Liver (tissue), 9 donors: ENCODE data around the gene PTPN20. TPM values are rescaled to one million over a fixed set of nuclear protein-coding genes. Genes with fewer than 3 reads are reported as not detected.
"Not testable (repeated sequence)": the region's sequence is repeated elsewhere in the genome, so short reads cannot be mapped to it uniquely, and the experiment has no call there.

Experiments
- DNase-seq: peaks from one replicate; pipeline ENCODE4 v3.0.0-alpha.2; 2017; ENCODE audit warnings: low spot score
- H3K27ac ChIP-seq, 2 donors: one replicate each; pipeline ENCODE4 v1.7.0; 2013; ENCODE audit warnings: inconsistent platforms in 2 of 2, low read length in 2 of 2, control low read depth in 1 of 2, low read depth in 1 of 2, mild to moderate bottlenecking in 1 of 2
- H3K27me3 ChIP-seq, 4 donors: one replicate each; pipeline versions ENCODE4 v1.6.1 to v1.7.0; 2013; ENCODE audit warnings: low read length in 3 of 4, inconsistent platforms in 1 of 4, mild to moderate bottlenecking in 1 of 4, moderate library complexity in 1 of 4; ENCODE audit not compliant: control insufficient read depth in 4 of 4, insufficient read depth in 4 of 4
- H3K36me3 ChIP-seq, 4 donors: one replicate each; pipeline versions ENCODE4 v1.6.1 to v1.7.0; 2013; ENCODE audit warnings: low read length in 3 of 4, mild to moderate bottlenecking in 3 of 4, low read depth in 1 of 4, moderate library complexity in 1 of 4; ENCODE audit not compliant: control insufficient read depth in 4 of 4, insufficient read depth in 3 of 4
- H3K4me1 ChIP-seq, 4 donors: one replicate each; pipeline versions ENCODE4 v1.6.1 to v1.7.0; 2013; ENCODE audit warnings: low read length in 3 of 4, mild to moderate bottlenecking in 3 of 4, moderate library complexity in 1 of 4; ENCODE audit not compliant: control insufficient read depth in 4 of 4, insufficient read depth in 4 of 4
- H3K4me3 ChIP-seq, 3 donors: one replicate each; pipeline versions ENCODE4 v1.6.1 to v1.7.0; 2013; ENCODE audit warnings: low read length in 3 of 3, control low read depth in 1 of 3, low read depth in 1 of 3, mild to moderate bottlenecking in 1 of 3
- H3K9ac ChIP-seq, 2 donors: one replicate each; pipeline ENCODE4 v1.7.0; 2013; ENCODE audit warnings: low read length in 2 of 2, mild to moderate bottlenecking in 2 of 2, moderate library complexity in 2 of 2, control low read depth in 1 of 2, low read depth in 1 of 2
- H3K9me3 ChIP-seq, 4 donors: one replicate each; pipeline versions ENCODE4 v1.6.1 to v1.7.0; 2013; ENCODE audit warnings: low read length in 3 of 4; ENCODE audit not compliant: control insufficient read depth in 4 of 4
- WGBS: extraction: QIAGEN DNeasy Blood & Tissue Kit; methylation state at CpG from one replicate; pipeline ENCODE4 v1.1.7; 2013; 5-methylcytosine and 5-hydroxymethylcytosine counted together
- polyA plus RNA-seq, 2 donors: library from polyadenylated mRNA; stranded (reverse) in 1 of 2; unstranded in 1 of 2; fragments of 200-250 nt in 1 of 2; fragments of >200 nt in 1 of 2; fragmentation: Nextera tagmentation in 1 of 2; extraction: Ambion mirVana in 1 of 2; gene quantifications; one replicate each; pipeline versions ENCODE4 v1.2.1 to v1.2.3, GENCODE V29; 2013 to 2015
- total RNA-seq, 2 donors: library from RNA; depleted of rRNA; stranded (reverse); fragments of >200 nt; gene quantifications; one replicate each; pipeline ENCODE4 v1.2.3, GENCODE V29; 2014
- donor health status: healthy.
- donor health status: healthy.
- donor health status: healthy.
- donor health status: healthy.
- donor health status: healthy.

PTPN20 gene
- total and polyA plus RNA-seq, 4 donors = 0.28 to 1.4 (median 0.80) TPM

- H3K9ac ChIP-seq, H3K9me3 ChIP-seq, H3K27ac ChIP-seq, H3K36me3 ChIP-seq, H3K27me3 ChIP-seq, H3K4me1 ChIP-seq, DNase-seq, H3K4me3 ChIP-seq: not testable (repeated sequence)
- 38% methylated on average over 2 of the region's 2 CpGs for WGBS
Measured at GRCh38 chr10:46901247-46901646, 10.0 kb upstream of the PTPN20 start.

GRCh38 chr10:46903874-46904273 is 7.4 kb upstream of the PTPN20 start:
- not testable (repeated sequence) for H3K27ac ChIP-seq, H3K9ac ChIP-seq, H3K9me3 ChIP-seq, H3K36me3 ChIP-seq, H3K4me3 ChIP-seq, H3K4me1 ChIP-seq, DNase-seq, H3K27me3 ChIP-seq
- no CpG with 5 or more reads among the region's 5 CpGs for WGBS

- H3K27ac ChIP-seq, H3K9ac ChIP-seq, H3K27me3 ChIP-seq, H3K4me3 ChIP-seq, DNase-seq, H3K36me3 ChIP-seq, H3K9me3 ChIP-seq, H3K4me1 ChIP-seq: not testable (repeated sequence)
- 94% methylated on average over 5 of the region's 7 CpGs for WGBS
Measured at GRCh38 chr10:46906359-46906758, 4.9 kb upstream of the PTPN20 start.

DNA sequence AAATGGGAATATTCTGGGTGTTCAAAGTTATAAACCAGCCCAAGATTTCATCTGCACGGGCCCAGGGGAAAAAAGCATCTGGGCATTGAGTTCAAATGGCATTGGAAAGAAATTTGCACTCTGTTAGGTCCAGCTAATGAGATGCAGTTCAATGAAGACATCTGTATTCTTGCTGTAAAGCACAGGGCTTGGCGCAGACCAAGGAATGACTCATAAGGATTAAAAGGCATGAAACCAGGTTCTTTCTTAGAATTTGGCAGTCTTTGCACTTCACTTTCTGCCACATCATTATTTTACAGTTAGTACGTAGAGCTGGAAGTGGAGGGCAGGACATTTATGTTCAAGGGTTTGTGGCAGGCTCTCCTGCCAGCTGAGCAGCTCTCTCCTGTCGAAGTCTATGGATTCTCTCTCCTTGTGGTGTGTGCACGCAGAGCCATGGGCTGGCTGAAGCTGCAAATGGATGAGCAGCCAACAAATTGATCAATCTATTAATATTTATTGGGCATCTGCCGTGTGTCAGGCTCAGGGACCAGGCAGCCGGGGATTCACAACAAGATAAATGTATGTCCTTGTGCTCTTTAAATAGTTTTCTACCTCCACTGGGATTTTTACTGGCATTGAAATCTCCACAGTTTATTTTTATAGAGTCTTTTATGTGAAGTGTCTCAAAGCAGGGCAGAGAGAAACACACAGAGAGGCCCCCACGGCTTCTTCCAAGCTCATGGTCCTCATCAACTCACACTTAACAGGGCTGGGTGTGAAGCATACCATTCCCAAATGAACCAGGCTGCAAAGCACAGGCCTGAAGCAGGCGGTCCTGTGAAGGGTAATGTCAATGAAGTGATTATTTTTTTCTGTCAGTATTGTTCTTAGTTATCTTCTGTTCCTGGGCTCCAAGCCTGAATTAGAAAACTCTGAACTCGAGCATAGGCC is 3.8 kb upstream of the PTPN20 start:
- H3K9me3 ChIP-seq, DNase-seq, H3K27ac ChIP-seq, H3K27me3 ChIP-seq, H3K4me3 ChIP-seq, H3K36me3 ChIP-seq, H3K4me1 ChIP-seq, H3K9ac ChIP-seq: not testable (repeated sequence)
- no CpG with 5 or more reads among the region's 10 CpGs for WGBS

- not testable (repeated sequence) for H3K27ac ChIP-seq, H3K36me3 ChIP-seq, H3K4me1 ChIP-seq, H3K9me3 ChIP-seq, H3K27me3 ChIP-seq, DNase-seq, H3K9ac ChIP-seq, H3K4me3 ChIP-seq
- whole genome bisulfite sequencing = 79% methylated on average over 1 of the region's 2 CpGs
Measured at GRCh38 chr10:46922498-46922897, 11.3 kb downstream of the PTPN20 start.

- no CpG with 5 or more reads among the region's 2 CpGs for WGBS
- not testable (repeated sequence) for H3K27me3 ChIP-seq
Measured at GRCh38 chr10:46925156-46925555, 13.9 kb downstream of the PTPN20 start.

DNA sequence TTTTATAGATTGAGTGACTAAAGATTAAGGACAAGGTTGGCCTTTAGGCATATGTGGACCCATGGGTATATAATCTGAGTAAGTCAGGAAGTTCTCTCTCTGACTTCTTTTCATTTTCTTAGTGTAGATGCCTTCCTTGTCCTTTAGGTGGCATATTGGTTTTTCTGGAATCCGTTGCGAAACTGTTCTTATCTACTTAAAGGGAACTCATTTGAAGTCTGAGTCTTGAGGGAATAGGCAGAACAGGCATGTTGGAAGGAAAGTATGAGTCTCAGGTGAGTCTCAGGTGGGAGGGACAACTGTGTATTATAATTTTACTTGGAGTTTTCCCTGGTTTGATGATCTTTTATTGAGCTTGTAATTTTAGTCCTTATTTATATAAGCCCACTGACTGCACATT is 14.6 kb downstream of the PTPN20 start:
- H3K27me3 ChIP-seq, H3K36me3 ChIP-seq, H3K27ac ChIP-seq, DNase-seq, H3K4me1 ChIP-seq, H3K9me3 ChIP-seq, H3K9ac ChIP-seq, H3K4me3 ChIP-seq: not testable (repeated sequence)
- WGBS = 21% methylated on average over 2 of the region's 2 CpGs

More at GRCh38 chr10:46925156-46925555, 13.9 kb downstream of the PTPN20 start:
- H3K27ac ChIP-seq, H3K4me3 ChIP-seq, H3K9ac ChIP-seq, H3K4me1 ChIP-seq, H3K9me3 ChIP-seq, H3K36me3 ChIP-seq, DNase-seq: not testable (repeated sequence)

DNA sequence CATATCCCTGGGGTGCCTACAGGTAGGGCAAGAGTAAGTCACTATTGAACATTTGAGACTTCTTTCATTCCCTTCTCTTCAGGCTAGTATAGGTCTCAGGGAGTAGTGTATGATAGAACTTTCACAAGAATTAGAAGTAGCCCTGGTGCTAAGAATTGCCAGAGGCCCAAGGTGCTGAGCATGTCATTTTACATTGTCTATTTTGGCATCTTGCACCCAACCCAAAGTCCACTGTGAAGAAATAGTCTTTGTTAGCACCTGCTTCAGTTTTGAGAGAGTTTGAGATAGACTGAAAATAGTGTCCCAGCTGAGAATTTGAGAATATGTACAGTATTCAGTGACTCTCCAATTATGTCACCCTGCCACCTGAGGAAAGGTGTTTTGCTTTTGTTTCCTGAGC is 17.6 kb downstream of the PTPN20 start:
- H3K27me3 ChIP-seq, H3K27ac ChIP-seq, DNase-seq, H3K36me3 ChIP-seq, H3K9me3 ChIP-seq, H3K4me1 ChIP-seq, H3K4me3 ChIP-seq, H3K9ac ChIP-seq: not testable (repeated sequence)
